Measurements from ENCODE around the gene SLC22A3.

DNA sequence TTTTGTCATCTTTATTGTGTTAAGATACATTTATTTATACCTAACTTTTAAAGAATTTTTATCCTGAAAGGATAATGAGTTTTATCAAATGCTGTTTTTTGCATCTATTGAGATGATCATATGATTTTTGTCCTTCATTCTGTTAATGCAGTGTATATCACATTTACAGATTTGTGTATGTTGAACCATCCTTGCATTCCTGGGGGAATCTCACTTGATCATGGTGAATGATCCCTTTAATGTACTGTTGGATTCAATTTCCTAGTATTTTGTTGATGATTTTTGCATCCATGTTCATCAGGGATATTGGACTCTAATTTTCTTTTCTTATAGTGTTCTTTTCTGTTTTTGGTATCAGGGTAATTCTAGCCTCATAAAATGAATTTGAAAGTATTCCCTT is 38.5 kb upstream of the SLC22A3 start:
- TF ChIP-seq, protein P1, sequence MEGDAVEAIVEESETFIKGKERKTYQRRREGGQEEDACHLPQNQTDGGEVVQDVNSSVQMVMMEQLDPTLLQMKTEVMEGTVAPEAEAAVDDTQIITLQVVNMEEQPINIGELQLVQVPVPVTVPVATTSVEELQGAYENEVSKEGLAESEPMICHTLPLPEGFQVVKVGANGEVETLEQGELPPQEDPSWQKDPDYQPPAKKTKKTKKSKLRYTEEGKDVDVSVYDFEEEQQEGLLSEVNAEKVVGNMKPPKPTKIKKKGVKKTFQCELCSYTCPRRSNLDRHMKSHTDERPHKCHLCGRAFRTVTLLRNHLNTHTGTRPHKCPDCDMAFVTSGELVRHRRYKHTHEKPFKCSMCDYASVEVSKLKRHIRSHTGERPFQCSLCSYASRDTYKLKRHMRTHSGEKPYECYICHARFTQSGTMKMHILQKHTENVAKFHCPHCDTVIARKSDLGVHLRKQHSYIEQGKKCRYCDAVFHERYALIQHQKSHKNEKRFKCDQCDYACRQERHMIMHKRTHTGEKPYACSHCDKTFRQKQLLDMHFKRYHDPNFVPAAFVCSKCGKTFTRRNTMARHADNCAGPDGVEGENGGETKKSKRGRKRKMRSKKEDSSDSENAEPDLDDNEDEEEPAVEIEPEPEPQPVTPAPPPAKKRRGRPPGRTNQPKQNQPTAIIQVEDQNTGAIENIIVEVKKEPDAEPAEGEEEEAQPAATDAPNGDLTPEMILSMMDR (IDR thresholded peaks at IDR 0.05) = no peak
- TF ChIP-seq POLR2A (IDR thresholded peaks at IDR 0.05) = no peak
